ENCODE results near the gene IQSEC1.

Gene IQSEC1

DNA sequence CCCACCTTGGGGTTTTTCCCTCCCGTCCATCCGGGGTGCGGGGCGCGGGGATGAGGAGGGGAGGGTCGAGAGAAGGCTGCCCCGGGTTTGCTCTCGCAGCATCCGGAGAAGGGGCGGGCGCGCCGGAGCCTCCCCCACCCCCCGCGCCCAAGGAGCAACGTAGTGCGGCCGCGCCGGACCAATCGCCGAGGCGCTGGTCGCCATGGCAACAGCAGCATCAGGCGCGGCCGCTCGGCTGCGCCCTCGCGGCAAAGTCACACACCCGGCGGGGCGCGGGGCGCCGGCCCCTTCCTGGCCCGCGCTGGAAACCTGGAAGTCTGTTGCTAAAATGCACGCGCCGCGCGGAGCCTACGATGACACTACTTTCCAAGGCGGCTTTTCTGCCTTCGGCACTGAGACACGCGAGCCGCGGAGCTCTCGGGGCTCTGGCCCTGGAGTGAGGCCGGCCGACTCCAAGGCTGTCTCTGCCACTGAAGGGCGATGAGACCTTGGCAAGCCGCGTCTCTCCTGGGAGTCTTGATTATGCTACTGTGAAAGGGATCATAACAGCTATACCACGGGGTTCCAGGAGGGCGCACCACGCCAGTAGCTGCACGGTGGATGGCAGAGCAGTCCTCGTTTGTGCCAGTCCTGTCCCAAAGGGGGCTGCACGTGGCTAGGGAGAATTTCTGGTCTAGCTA lies at the start of gene IQSEC1:
IQSEC1 (minus strand) TSS at position 104 of the 680 bp plus-strand sequence. CDS start 415 bp downstream, outside the sequence.
- FAIRE-seq: no peak

DNA sequence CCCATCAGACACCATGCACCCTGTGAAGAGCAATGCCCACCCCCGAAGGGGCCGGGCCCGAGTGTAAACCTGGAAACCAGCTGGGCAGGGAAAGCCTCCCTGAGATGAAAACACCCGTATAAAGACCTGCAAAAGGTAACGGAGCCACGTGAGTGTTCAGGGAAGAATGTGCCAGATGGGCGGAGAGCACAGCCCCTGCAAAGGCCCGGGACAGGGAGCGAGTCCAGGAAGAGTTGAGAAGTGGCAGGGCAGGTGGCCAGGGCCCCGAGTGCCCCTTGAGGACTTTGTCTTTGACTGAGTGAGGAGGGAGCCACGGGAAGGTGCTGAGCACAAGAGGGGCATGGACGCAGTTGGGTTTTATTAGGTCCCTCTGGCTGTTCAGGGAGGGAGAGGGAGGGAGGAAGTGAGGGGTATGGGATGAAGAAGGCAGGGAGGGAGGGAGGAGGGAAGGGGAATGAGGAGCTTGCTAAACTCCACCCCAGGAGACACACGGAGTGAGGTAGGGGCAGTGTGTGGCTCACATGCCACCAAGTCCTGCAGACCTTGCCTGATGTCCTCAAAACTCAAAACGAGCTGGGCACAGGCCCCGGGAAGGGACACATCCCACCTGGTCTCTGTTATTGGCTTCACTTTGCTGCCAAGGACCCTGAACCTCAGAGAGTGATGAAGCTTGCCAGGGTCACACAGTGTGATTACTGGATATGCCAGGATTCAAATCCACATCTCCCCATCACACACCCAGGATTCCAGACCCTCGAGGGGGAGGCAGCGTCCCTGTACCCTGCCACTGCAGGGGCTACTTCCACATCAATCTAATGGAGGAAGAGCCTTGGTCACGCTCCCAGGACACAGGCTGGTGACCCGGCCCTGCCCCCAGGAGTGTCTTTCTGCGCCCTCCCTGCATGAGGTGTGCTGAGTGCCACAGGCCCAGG lies 49.1 kb upstream of the IQSEC1 start:
- no peak for FAIRE-seq

DNA sequence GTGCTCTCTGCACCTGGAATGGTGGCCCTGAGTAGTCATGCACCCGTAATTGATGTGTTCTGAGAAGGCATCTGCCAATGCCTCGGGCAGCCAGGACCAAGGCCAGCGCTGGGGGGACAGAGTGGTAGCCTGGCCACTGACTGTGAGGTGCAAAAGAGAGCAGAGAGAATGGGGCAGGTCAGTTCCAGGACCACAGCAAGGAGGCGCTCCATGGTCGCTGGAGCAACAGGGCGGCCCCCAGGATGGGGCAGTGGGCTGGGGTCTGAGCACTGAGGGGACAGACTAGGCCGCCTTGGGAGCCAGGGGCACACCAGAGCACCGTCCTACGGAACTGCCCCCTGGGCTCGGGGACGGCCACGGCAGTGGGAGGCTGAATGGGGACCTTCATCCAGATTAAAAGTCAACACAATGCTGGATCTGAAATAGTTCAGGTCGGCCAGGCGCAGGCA lies 48.3 kb upstream of the IQSEC1 start:
- FAIRE-seq: no peak

DNA sequence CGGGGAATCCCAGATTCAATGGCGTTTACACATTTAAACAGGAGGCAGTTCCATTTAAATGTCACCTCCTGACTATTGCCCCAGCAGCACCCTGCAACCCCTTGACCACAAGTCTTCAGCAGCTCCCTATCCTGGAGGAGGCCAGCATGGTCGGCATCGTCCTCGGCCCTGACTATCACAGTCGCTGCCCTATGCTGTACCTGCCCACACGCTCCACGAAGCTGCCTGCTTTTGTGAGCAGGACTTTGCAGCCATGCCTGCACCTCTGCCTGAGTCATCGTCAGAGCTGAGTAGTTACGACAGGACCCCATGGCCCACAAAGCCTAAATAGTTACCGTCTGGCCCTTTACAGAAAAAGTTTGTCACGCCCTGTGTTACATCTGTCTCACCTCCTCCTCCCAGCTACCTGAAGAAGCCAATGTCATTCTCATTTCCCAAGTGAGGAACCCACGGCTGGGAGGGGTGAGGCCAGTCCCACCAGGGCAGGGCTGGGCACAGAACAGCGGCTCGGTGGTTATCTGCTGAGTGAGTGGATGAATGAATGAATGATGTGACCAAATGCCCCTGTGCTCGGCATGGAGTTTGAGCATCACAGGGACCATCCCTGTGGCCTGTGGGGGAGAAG lies 47.8 kb upstream of the IQSEC1 start:
- no peak for FAIRE-seq

DNA sequence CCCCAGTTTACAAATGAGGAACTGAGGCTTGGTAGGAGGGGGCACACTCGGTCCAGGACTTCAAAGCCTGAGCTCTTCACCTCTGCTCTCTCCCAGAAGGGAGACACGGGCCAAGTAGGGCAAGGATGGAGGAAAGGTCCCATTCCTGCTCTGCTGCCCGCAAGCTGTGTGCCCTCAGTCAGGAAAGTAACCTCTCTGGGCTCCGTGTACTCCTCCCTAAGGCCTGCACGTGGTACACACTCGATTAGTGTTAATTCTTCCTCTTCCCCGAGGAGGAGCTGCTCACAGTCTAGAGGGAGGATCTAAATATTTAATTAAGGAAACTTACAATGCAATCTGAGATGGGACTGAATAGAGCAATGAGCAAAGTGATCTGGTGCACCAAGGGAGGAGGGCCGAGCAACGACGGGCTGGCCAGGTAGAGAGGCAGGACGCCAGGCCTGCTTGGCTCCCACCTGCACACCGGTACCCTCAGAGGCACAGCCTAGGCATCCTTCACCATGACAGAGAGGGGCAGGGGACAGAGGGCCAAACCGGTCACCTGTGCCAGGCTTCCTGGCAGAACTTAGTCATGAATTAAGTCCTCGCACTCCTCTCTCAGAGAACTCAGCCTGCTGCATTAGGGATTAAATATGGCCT lies 47.2 kb upstream of the IQSEC1 start:
- no peak for FAIRE-seq

DNA sequence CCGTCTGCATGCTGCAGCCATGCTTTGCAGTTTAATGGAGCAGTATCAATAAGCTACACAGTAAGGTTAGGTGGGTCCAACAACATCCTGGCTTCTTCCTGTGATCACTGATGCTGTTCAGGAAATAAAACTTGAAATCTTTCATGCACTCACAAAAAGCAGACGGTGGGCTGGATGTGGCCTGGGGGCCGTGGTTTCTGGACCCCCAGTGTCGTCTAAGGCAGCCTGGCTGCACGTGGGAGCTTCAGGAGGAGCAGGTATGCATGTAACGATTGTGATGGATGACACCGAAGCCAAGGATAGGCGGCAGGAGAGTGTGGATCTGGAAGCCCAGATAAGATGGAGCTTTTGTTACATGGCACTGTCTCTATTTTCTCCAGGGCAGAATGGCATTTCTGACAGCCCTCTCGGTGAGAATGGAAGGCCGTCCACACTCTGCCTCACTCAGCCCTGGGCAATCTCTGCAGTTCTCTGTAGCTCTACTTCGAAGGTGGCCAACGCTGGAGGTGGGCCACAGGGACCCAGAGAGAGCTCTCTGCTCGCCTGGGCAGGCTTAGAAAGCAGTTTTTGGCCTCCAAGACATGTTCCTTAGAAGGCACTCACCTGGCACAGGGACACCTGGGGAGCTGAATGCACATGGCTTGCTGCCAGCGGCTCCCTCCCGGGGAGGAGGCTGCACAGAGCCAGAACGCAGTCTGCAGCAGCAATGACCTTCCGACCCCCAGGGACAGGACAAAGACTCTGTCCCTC lies 46.4 kb upstream of the IQSEC1 start:
- no peak for FAIRE-seq

DNA sequence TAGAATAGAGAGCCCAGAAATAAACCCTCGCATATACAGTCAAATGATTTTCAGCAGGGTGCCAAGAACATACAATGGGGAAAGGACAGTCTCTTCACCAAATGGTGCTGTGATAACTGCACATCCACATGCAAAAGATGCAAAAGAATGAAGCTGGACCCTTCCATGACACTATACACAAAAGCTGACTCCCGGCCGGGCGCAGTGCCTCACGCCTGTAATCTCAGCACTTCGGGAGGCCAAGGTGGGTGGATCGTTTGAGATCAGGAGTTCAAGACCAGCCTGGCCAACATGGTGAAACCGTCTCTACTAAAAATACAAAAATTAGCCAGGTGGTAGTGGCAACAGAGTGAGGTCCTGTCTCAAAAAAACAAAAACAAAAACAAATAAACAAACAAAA lies 43.2 kb upstream of the IQSEC1 start:
- FAIRE-seq: no peak

DNA sequence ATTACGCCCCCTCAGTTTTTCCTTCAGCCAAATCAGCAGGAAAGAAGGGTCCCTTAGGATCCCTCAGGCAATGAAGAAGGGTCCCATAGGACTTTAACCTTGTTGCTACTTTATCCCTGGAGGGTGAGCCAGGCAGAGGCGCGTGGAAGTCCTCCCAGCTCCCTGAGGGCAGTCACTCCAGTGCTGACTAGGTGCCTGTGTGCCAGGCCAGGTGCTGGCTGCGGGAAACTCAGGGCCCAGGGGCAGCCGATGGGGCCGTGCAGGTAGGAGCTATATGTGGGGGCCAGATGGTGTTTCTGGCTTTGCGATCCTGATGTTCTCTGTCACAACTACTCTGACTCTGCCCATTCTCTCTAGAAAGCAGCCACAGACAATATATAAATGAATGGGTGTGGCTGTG lies 42.8 kb upstream of the IQSEC1 start:
- FAIRE-seq: no peak

DNA sequence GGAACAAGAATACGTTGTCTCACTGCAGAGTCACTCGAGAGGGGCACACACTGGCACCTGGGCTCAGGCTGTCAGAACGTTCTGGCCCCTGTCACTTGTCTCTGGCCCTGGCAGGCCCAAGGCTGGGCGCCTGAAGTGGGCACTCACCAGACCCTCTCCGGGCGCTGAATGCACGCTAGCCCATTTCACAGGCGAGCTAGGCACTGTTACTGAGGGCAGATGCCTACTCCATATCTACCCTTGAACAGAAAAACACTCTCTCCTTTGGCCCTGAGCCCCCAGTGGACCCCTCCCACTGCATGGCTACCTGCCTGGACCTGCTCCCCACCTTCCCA lies 42.3 kb upstream of the IQSEC1 start:
- no peak for FAIRE-seq

DNA sequence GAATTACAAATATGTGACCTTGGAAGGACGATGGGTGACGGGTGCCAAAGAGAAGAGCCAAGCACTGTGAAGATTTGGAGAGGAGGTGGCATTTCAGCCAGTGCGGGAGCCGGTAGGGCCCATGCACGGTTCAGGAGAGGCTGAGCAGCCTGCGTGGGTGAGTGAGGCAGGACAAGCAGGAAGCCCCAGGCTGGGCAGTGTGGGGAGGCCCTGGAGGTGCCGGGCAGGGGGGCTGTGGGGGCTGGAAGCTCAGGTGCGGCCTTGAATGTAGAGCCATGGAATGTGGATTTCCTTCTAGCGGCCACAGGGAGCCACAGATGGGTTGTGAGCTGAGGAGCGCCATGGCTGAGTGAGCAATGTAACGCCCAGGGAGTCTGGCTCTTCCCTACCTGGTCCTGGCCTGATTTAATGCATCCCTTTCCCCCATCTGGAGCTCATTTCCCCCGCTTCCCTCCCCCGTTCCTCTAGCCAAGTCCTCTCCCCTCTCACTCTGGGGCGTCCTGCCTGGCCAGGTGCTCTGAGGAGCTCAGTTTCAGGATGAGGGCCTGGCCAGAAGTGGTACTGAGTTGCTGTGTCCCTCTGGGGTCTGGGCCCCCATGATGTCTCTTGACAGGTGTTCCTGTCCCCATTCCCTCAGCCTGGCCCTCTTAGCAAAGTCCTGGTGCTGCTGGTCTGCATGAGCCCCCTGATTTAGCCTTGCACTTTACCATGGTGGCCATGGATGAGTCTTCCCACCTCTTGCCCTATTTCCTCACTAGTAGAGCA lies 41.8 kb upstream of the IQSEC1 start:
- no peak for FAIRE-seq

DNA sequence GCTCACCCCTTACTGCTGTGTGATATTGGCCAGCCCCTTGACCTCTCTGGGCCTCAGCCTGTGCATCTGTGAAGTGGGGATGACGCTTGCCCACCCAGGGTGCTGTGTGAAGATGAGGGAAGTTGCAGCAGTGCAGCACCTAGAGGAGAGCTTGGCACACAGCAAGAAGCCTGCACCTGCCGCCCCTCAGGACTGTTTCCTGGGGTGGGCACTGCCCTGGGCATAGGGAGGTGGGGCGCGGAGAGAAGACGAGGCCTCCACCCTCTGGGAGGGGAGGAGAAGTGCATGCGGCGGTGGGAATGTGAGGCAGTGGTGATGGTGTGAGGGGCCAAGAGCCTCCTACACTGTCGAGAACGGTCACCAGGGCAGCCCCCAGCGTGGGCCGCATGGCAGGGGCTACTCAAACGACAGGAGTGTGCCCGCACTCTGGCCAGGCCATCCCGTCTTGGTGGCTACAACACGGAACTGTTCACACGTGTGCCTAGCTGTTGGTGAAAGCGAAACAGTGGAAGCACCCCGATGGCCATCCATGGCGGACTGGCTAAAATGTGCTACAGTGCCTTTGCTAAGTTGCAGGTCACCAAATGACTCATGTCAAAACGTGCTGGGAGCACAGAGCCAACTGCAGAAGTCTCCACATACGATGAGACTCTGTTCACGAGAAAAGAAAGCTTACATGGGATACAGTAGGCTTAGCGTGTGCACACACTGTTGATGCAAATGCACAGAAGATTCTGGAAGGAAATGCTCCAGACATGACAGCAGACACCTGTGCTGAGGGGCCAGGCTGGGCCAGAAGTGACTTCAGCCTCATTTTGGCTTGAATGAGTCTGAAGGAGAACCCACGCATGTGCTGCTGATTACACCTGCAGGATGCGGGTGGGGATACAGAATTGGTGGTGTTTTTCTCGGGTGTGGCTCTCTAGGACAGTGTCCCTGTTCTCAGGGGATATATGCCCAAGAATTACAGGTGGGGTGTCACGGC lies 40.4 kb upstream of the IQSEC1 start:
- no peak for FAIRE-seq

DNA sequence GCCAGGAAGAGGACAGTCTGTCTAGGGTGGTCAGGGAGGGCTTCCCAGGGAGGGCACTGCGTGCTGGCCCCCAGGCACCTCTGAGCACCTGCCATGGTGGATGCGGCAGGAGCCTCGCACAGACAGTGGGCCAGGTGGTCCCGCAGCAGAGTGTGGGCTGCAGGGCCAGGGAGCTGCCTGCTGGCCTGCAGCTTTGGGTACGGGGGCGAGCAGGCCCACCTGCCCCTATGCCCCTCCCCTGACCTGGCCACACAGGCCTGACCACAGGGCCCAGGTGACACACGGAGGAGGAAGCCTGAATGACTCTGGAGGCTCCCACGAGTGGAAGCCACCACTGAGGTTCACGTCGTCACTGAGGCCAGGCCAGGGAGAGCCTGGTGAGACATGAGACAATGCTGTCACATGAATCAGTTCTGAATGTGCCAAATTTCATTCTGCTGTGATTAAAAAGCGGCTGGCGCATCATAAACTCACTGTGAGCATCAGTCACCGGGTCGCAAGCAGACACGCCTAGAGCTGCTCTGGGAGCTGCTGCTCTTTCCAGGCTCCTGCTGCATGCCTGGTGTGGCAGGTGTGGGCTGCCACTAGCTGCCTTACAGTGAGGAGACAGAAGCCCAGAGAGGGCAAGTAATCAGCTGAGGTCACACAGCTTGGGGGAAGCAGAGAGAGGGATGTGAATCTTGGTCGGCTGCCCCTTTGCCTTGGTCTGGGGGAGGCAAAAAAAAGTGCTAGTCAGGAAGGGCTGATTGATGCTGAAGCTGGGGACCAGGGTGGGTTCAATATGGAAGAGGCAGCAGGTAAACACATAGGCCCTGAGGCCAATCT lies 39.5 kb upstream of the IQSEC1 start:
- FAIRE-seq: no peak

DNA sequence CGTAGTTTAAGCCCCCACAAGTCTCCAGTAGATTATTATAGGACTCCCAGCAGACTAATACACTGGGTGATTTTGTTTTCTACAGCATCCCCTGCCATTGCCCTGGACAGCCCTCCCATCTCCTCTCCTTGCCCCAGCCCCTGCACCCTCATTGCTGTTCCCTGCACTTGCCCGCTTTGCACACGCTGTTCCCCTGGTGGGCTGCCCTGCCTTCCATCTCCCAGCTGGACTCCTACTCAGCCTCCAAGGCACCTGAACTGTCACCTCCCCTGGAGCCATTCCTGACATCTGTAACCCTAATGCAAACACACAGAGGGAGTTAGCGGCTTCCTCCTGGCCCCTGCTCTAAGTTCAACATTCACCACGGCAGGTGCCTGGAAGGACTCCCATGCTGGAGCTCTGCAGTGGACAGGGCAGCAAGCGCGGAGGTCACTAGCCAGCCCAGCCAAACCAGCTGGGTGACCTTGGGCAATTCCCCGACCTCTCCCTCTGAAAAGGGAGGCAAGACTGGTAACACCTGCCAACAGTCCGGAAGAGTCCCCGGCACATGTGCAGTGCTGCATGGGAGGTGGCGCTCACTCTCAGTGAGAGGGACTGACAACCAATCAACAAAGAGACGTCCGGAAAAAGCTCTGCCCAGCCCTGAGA lies 38.8 kb upstream of the IQSEC1 start:
- no peak for FAIRE-seq

DNA sequence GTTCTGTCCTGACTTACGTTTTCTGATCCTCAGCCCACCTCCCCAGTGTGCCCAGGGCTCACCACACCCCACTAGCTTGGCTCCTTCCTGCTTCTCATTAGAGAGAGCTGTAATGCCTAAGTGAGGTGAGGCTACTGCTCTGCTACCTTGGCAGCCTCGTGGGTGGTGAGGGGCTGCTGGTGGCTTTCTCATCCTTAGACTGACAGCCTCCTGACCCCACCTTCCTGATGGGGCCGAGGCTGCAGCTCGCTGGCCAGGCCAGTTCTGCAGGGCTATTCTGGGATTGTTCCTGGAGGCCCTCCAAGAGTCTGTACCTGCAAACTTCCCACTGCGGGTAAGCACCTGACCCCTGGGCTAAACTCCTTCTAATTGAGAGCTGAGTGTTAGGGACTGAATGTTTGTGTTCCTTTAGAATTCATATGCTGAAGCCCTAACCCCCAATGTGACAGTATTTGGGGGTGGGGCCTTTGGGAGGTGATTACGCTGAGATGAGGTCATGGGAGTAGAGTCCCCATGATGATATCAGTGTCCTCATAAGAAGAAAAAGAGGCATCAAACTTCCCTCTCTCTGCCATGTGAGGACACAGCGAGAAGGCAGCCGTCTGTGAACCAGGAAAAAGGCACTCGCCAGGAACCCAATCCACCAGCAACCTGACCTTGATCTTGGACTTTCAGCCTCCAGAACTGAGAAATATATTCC lies 38.1 kb upstream of the IQSEC1 start:
- no peak for FAIRE-seq

DNA sequence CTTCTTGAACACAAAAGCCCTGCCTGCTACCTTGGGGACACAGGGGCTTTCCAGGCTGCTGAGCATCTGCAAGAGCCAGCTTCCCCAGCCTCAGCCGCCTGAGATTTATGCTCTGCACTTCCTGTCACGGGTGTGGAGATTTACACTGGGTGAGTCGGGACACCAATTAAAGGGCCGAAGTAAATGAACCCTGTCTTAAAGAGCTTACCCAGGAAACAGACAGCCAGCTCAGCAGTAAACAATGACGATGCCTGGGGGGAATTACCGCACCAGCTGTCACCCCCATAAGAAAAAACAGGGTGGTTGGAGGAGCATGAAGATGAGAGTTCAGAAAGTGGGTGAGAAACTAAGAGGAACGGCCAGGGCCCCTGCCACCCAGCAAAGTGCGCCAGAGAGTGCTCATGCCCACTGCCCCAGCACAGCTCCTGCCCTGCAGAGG lies 37.5 kb upstream of the IQSEC1 start:
- no peak for FAIRE-seq

DNA sequence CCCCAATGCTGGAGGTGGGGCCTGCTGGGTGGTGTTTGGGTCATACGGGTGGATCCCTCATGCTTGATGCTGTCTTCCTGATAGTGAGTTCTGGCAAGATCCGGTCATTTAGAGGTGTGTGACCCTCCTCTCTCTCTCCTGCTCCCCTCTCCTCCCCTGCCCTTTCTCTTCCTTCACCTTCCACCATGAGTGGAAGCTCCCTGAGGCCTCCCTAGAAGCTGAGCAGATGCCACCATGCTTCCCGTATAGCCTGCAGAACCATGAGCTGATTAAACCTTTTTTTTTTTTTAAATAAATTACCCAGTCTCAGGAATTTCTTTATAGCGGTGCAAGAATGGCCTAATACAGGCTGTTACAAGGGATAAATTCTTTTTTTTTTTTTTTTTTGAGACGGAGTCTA lies 36.3 kb upstream of the IQSEC1 start:
- FAIRE-seq: no peak

DNA sequence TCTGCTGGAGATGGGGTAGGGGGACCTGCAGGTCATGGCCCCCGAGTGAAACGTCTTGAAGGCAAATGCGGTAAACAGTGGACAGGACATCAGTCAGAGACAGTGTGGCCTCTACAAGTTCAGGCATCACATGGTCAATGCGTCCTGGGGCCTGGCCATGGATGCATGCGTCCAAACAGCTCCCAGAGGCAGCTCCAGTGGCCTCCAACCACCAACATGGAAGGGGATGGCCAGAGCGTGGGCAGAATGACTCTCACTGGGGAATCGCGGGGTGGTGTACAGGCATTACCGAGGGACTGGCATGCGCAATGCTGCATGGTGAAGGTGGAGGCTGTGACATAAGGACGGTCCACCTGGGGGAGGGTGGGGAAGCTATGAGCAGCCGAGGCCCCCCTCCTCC lies 35.6 kb upstream of the IQSEC1 start:
- no peak for FAIRE-seq

DNA sequence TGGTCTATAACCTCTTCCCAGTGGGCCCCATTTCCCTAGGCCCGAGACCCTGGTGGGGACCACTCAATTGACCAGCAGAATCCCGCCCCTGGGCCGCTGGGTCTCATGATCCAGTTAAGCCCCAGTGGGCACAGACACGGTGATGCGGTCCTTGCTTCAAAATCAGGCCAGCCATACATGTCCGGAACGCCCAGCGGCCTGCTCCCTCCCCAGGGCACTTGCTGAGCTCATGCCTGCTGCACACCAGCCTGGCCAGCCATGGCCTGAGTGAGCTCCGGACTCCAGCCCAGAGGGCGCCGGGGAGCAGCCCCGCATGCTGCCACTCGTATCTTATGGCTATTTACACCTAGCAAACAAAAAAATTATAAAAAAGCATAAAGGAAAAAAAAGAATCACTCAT lies 34.4 kb upstream of the IQSEC1 start:
- no peak for FAIRE-seq

Data from colon (tissue), 2 donors.